ELF-1 (cell line): ENCODE measurements around the gene DYNC1H1.
"Not testable (repeated sequence)": the region's sequence is repeated elsewhere in the genome, so short reads cannot be mapped to it uniquely, and the experiment has no call there.

Experiments used
- DNase-seq: peaks from one replicate; pipeline ENCODE4 v3.0.0-alpha.2; 2016; ENCODE audit warnings: low read depth, low spot score

Gene DYNC1H1

GRCh38 chr14:102063808-102064429, 99.5 kb downstream of the DYNC1H1 start:
- DNase-seq, result no peak

- DNase-seq, result not testable (repeated sequence)
Measured at GRCh38 chr14:102064590-102064989, 100.2 kb downstream of the DYNC1H1 start.

- DNase-seq, result no peak
Measured at GRCh38 chr14:102066041-102066451, 101.7 kb downstream of the DYNC1H1 start.

- DNase-seq, result no peak
Measured at GRCh38 chr14:102071283-102071998, 107.1 kb downstream of the DYNC1H1 start.

- DNase-seq, result no peak
Measured at GRCh38 chr14:102074415-102074964, 110.1 kb downstream of the DYNC1H1 start.

- DNase-seq, result no peak
Measured at GRCh38 chr14:102075155-102075554, 110.8 kb downstream of the DYNC1H1 start.

GRCh38 chr14:102077382-102077709, 113.0 kb downstream of the DYNC1H1 start:
- DNase-seq, result no peak

GRCh38 chr14:102078361-102078791, 114.0 kb downstream of the DYNC1H1 start:
- not testable (repeated sequence) for DNase-seq

- DNase-seq, result no peak
Measured at GRCh38 chr14:102078831-102079699, 114.7 kb downstream of the DYNC1H1 start.

GRCh38 chr14:102079700-102079979, 115.3 kb downstream of the DYNC1H1 start:
- DNase-seq, result no peak

- DNase-seq, result no peak
Measured at GRCh38 chr14:102080183-102081080, 116.1 kb downstream of the DYNC1H1 start.

- no peak for DNase-seq
Measured at GRCh38 chr14:102081231-102082080, 117.1 kb downstream of the DYNC1H1 start.

GRCh38 chr14:102084522-102084921, 120.1 kb downstream of the DYNC1H1 start:
- not testable (repeated sequence) for DNase-seq

- DNase-seq, result no peak
Measured at GRCh38 chr14:102084931-102085330, 120.6 kb downstream of the DYNC1H1 start.

GRCh38 chr14:102085488-102085887, 121.1 kb downstream of the DYNC1H1 start:
- no peak for DNase-seq

GRCh38 chr14:102085948-102086708, 121.8 kb downstream of the DYNC1H1 start:
- peak; percentile 34 for DNase-seq

GRCh38 chr14:102086709-102086971, 122.3 kb downstream of the DYNC1H1 start:
- DNase-seq, result no peak

- DNase-seq, result peak; percentile 95
Measured at GRCh38 chr14:102086972-102087761, 122.8 kb downstream of the DYNC1H1 start, which contains the start of gene HSP90AA1. Gene HSP90AA1 (minus strand): TSS chr14:102087044. CDS start chr14:102086378, 666 bp downstream.

- DNase-seq, result no peak
Measured at GRCh38 chr14:102087762-102088011, 123.3 kb downstream of the DYNC1H1 start.
